ENCODE data around the gene NAGA.

DNA sequence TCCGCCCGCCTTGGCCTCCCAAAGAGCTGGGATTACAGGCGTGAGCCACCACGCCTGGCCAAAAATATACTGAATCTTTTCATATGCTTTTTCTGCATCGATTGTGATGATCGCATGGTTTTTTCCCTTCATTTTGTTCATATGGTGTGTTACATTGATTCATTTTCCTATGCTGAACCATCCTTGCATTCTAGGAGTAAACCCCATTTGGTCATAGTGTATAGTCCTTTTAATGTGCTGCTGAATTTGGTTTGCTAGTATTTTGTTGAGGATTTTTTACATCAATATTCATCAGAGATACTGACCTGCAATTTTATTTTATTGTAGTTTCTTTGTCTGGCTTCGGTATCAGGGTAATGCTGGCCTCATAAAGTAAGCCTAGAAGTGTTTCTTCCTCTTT is 59.8 kb downstream of the NAGA start:
- TF ChIP-seq CTCF (IDR thresholded peaks at IDR 0.05; ENCODE audit: insufficient read depth, low read depth, low read length), result no peak
- TF ChIP-seq EZH2 (IDR thresholded peaks at IDR 0.05; ENCODE audit: insufficient read depth, low read length), result no peak

Measured in astrocyte (in vitro differentiated cells and primary cell).